ENCODE results near the gene ZBTB8A.
"Not testable (repeated sequence)": the region's sequence is repeated elsewhere in the genome, so short reads cannot be mapped to it uniquely, and the experiment has no call there.

The ZBTB8A gene
- total RNA-seq: 0.51 to 1.4 reads per million in 2 donors

DNA sequence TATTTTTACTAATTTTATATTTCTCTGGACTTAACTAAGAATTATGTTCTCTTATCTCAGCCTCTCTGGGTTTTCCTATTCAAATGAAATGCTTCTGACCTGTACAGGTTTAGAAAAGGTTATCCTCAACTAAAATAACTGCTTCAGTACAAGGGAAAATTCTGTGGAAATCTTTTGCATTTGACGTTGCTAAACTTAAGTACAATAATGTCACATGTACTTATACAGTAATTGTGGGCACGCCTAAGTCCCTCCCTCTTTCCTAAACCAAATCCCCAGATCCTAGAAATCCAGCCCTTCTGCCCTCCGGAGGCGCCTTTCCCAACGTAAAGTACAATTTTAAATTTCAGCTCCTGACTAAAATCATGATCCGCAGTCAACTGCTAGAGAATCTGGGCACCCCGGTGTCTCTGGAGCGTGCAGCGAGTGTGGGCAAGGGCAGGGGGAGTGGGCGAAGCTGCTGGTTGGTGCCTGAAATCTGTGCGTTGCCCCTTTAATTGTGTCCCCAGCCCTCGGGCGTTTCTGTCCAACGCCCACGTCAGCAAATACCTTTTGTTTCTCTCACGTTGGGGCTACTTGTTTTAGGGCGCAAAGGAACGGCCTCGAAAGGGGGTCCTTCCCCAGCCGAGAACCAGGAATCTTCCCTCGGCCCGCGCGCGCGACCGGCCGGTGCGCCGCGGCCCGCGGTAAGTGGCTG, at the start of gene ZBTB8A:
ZBTB8A (plus strand) TSS at position 541 of the 697 bp plus-strand sequence. CDS start 53,505 bp downstream, outside the sequence.
- no peak for DNase-seq

DNA sequence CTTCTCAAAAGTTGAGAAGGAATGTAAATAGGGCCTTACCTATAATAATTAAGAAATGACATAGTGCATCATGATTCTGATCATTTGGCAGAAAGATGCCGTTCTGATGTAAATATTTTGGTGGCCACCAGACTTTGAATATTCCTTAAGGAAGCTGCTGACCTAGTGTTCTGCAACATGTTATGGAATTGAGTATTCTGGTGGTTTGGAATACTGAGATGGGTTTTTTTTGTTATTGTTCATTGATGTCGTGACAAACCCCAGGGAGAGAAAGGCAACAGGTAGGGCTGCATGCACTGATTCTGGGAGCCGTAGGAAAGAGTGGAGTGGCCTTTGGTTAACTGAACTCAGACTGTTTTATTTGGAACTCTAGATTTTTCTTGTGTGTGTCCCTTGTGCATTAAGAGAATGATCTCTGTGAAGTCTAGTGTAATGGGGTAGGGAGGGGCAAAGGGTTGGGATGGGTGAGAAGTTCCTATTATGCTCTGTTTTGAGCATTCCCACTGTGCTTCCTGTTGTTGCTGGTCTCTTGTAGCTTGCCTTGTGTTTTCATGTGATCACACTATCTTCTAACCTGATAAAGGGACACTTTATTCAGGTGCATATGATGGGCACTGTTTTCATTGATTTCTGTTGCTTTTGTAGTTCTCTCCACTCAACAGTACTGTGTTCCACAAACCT, 49.3 kb upstream of the ZBTB8A start:
- no peak for DNase-seq

- DNase-seq: no peak
Measured at GRCh38 chr1:32491386-32491785, 47.8 kb upstream of the ZBTB8A start.

DNA sequence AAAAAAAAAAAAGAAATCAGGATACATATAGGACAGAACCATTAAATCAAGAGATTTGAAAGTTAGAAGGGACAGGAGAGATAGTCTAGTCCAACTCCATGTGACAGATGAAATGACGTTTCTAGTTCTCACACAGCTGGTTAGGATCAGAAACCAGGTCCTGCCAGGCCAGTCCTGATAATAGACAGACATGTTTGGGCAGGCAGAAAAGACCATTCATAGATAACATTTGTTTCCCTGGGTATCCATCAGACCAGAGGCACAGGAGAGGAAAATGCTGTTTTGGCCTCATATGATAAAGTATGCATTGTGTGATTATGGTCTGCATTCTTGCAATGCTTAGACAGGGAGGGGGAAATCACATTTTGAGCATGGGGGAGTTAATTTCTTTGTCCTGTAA, 45.0 kb upstream of the ZBTB8A start:
- DNase-seq: no peak

GRCh38 chr1:32494711-32495337, 44.4 kb upstream of the ZBTB8A start:
- no peak for DNase-seq

- DNase-seq: no peak
Measured at GRCh38 chr1:32496127-32496526, 43.1 kb upstream of the ZBTB8A start.

DNA sequence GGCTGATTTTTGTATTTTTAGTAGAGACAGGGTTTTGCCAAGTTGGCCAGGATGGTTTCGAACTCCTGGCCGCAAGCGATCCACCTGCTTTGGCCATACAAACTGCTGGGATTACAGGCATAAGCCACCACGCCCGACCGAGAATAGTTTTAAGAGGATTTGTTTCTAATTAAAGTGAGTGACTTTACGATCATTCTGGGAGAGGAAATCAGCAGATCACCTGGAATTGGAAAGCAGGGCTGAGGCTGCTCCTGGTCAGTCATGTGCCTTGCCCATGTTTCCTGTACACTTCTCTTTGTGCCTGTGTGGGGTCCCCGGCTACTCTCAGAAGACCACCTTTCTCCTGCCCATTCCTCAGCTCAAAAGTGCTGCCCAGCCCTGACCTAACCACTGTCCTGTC, 40.5 kb upstream of the ZBTB8A start:
- DNase-seq: no peak

GRCh38 chr1:32500387-32501209, 38.6 kb upstream of the ZBTB8A start:
- DNase-seq: no peak

GRCh38 chr1:32501865-32502264, 37.4 kb upstream of the ZBTB8A start:
- no peak for DNase-seq

GRCh38 chr1:32503153-32503552, 36.1 kb upstream of the ZBTB8A start:
- no peak for DNase-seq

GRCh38 chr1:32507021-32507420, 32.2 kb upstream of the ZBTB8A start:
- no peak for DNase-seq

- DNase-seq: no peak
Measured at GRCh38 chr1:32508761-32509160, 30.5 kb upstream of the ZBTB8A start.

DNA sequence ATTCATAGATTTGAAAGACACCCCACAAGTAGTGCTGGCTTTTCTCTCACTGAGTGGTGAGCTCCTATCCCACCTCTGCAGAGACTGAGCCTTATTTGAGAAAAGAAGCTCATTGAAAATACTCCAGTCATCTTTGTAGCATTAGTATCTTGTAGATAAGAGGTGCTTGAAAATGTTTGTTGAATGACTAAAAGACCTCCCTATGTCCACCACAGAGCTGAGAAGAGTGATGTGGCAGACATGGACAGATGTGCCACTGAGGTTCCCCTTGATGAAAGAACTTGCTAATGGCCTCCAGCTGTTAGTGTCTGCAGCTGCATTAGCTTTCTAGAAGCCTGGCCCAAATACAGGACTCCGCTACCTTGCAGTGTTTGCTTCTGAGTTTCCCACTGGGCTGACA, 29.3 kb upstream of the ZBTB8A start:
- DNase-seq: no peak

GRCh38 chr1:32516402-32516801, 22.8 kb upstream of the ZBTB8A start:
- no peak for DNase-seq

DNA sequence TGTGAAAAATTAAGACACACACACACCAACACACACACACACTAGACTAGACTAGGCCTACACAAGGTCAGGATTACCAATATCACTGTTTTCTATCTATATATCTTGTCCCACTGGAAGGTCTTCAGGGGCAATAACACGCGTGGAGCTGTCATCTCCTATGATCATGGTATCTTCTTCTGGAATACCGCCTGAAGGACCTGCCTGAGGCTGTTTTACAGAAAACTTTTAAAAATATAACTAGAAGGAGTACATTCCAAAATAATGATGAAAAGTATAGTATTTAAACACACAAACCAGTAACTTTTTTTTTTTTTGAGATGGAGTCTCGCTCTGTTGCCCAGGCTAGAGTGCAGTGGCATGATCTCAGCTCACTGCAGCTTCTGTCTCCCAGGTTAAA, 20.3 kb upstream of the ZBTB8A start:
- no peak for DNase-seq

DNA sequence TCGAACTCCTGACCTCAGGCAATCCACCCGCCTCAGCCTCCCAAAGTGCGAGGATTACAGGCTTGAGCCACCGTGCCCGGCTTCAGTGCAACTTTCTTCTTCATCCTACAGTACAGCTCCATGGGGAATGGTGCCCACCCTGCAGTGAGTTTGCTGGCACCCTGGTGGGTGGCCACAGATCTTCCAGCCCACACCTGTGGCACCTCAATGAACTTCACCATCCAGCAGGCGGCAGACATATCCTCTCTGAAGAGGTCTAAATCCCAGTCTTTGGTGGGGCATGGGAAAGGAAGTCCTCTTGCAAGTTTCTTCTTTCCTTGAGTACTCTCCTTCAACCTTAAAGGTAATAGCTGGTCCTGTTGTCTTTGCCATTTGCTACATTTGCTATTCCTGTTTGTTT, 18.1 kb upstream of the ZBTB8A start:
- no peak for DNase-seq

DNA sequence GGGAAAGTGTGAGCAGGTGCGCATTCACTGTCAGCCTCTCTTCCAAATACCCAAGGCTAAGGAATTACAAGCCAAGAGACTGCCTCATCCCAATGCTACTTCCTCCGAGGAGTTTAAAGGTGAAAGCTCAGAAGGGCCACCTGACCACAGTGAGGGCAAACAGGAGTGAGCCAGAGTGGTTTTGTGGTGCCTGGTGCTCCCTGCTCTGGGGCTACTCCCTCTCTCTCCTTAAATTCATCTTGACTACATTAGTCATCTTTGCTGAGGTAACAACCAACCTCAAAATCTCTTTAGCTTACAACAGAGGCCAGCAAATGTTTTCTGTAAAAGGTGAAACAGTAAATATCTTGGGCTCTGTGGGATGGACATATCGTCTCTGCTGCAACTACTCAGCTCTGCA, 14.2 kb upstream of the ZBTB8A start:
- DNase-seq: no peak

DNA sequence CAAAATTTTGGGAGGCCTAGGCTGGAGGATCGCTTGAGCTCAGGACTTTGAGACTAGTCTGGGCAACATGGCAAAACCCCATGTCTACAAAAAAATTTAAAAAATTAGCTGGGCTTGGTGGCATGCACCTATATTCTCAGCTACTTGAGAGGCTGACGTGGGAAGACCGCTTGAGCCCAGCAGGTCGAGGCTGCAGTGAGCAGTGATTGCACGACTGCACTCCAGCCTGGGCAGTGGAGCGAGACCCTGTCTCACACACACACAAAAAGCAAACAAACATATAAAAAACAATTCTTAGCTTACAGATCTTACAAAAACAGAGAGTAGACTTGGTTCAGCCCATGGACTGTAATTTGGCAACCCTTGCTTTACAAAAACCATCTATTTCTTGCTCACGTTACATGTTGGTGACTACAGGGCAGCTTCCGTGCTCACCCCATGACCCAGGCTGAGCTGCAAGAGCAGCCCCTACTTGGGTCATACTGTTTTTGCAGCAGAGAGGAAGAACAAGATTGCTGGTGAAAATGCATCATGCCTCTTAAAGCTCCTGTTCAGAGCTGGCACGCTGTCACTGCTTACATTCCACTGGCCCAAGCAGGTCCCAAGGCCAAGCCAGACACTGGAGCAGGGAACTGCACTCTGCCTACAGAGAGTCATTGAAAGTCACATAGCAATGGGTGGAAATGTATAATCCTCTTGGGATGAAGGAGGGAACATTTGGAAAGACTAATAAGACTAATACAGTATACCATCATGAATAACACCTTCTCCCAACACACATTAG, 13.4 kb upstream of the ZBTB8A start:
- no peak for DNase-seq

- not testable (repeated sequence) for DNase-seq
Measured at GRCh38 chr1:32528550-32528949, 10.7 kb upstream of the ZBTB8A start.

DNA sequence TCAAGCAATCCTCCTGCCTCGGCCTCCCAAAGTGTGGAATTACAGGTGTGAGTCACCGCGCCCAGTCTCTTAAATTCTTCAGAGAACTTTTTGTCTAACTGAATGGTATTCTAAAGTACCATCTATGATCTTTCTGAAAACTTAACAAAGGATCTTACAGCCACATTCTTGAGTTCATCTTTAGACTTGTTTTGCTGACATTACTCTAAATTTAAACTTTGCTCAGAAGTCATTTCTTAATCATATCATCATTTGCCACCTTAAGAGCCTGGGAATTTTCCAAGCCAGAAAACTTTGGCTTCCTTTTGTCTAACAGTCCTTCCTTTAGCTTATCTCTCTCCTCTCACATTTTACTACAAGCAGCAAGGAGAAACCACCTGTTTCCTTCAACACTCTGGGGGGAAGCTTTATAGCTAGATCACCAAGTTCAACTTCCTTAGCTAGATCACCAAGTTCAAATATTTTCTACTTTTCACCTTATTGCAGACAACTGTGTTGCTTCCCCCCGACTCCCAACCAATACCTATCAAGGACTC, 5.4 kb upstream of the ZBTB8A start:
- DNase-seq: no peak

DNA sequence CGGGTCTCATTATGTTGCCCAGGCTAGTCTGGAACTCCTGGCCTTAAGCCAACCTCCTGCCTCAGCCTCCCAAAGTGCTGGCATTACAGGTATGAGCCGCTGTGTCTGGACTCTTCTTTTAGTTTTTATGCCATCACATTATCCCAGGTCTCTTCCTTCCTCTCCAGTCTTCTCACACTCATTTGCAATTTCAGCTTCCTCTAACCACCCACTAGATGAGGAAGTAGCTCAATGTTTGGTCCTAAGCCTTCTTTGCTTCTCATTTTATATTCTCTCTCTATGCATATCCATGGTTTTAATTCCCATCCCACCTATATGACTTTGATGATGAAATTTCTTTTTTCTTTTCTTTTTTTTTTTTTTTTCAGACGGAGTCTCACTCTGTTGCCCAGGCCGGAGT, 3.1 kb upstream of the ZBTB8A start:
- no peak for DNase-seq

GRCh38 chr1:32536764-32537163, 2.5 kb upstream of the ZBTB8A start:
- DNase-seq: no peak
